HEK293 (cell line): ENCODE data around the gene SMIM33.
A peak's percentile ranks its signal among the peaks of the same experiment; 100 is the strongest.

Source experiments
- ATF2 ChIP-seq: fragments of 450-650 bp; formaldehyde crosslinking; IDR thresholded peaks from 2 replicates; pipeline ENCODE4 v1.5.1; 2016; ENCODE audit warnings: missing biosample characterization, missing genetic modification characterization, low read depth
- BCL6B ChIP-seq: fragments of 450-650 bp; formaldehyde crosslinking; IDR thresholded peaks from 2 replicates; pipeline ENCODE4 v1.5.1; 2017; ENCODE audit warnings: missing biosample characterization, missing genetic modification characterization
- FEZF1 ChIP-seq: fragments of 450-650 bp; formaldehyde crosslinking; IDR thresholded peaks from 2 replicates; pipeline ENCODE4 v1.5.1; 2016; ENCODE audit warnings: missing biosample characterization, missing genetic modification characterization
- HOXA7 ChIP-seq: sonication (generic); formaldehyde crosslinking; IDR thresholded peaks from 2 replicates; pipeline ENCODE4 v1.8.1; 2022; ENCODE audit warnings: missing genetic modification reagents, borderline replicate concordance
- HOXC10 ChIP-seq: sonication (generic); formaldehyde crosslinking; IDR thresholded peaks from 2 replicates; pipeline ENCODE4 v1.8.1; 2023; ENCODE audit warnings: mild to moderate bottlenecking, missing genetic modification reagents
- IKZF3 ChIP-seq: fragments of 450-650 bp; IDR thresholded peaks from 2 replicates; pipeline ENCODE4 v1.5.0; 2018; ENCODE audit warnings: missing biosample characterization, mild to moderate bottlenecking, missing genetic modification characterization, moderate library complexity
- KLF7 ChIP-seq: fragments of 450-650 bp; formaldehyde crosslinking; IDR thresholded peaks from 2 replicates; pipeline ENCODE4 v1.5.1; 2016; ENCODE audit warnings: missing biosample characterization, missing genetic modification characterization, borderline replicate concordance
- PRDM1 ChIP-seq: fragments of 450-650 bp; formaldehyde crosslinking; IDR thresholded peaks from 2 replicates; pipeline ENCODE4; 2016; ENCODE audit warnings: missing biosample characterization, missing genetic modification characterization
- PRDM6 ChIP-seq: fragments of 450-650 bp; formaldehyde crosslinking; IDR thresholded peaks from 2 replicates; pipeline ENCODE4 v1.5.1; 2017; ENCODE audit warnings: missing biosample characterization, missing genetic modification characterization
- TSHZ1 ChIP-seq: fragments of 450-650 bp; formaldehyde crosslinking; IDR thresholded peaks from 2 replicates; pipeline ENCODE4 v1.5.1; 2016; ENCODE audit warnings: missing biosample characterization, missing genetic modification characterization, borderline replicate concordance
- ZBTB20 ChIP-seq: fragments of 450-650 bp; formaldehyde crosslinking; IDR thresholded peaks from 2 replicates; pipeline ENCODE4 v1.5.1; 2016; ENCODE audit warnings: missing biosample characterization, missing genetic modification characterization
- ZBTB21 ChIP-seq: fragments of 450-650 bp; formaldehyde crosslinking; IDR thresholded peaks from 2 replicates; pipeline ENCODE4 v1.5.1; 2017; ENCODE audit warnings: missing biosample characterization, missing genetic modification characterization
- ZBTB8A ChIP-seq: fragments of 450-650 bp; formaldehyde crosslinking; IDR thresholded peaks from 2 replicates; pipeline ENCODE4 v1.5.1; 2016; ENCODE audit warnings: missing biosample characterization, missing genetic modification characterization
- ZNF2 ChIP-seq: fragments of 450-650 bp; formaldehyde crosslinking; IDR thresholded peaks from 2 replicates; pipeline ENCODE4 v1.5.1; 2016; ENCODE audit warnings: missing biosample characterization, missing genetic modification characterization
- ZNF248 ChIP-seq: fragments of 450-650 bp; formaldehyde crosslinking; IDR thresholded peaks from 2 replicates; pipeline ENCODE4 v1.5.1; 2017; ENCODE audit warnings: missing biosample characterization, missing genetic modification characterization
- ZNF311 ChIP-seq: fragments of 450-650 bp; formaldehyde crosslinking; IDR thresholded peaks from 2 replicates; pipeline ENCODE4 v1.5.1; 2017; ENCODE audit warnings: missing biosample characterization, missing genetic modification characterization, borderline replicate concordance
- ZNF341 ChIP-seq: fragments of 450-650 bp; formaldehyde crosslinking; IDR thresholded peaks from 2 replicates; pipeline ENCODE4; 2016; ENCODE audit warnings: low read depth, missing biosample characterization, missing genetic modification characterization
- ZNF354C ChIP-seq: fragments of 450-650 bp; formaldehyde crosslinking; IDR thresholded peaks from 2 replicates; pipeline ENCODE4 v1.5.1; 2016; ENCODE audit warnings: missing biosample characterization, missing genetic modification characterization, low read depth, borderline replicate concordance
- ZNF391 ChIP-seq: fragments of 450-650 bp; formaldehyde crosslinking; IDR thresholded peaks from 2 replicates; pipeline ENCODE4 v1.5.1; 2016; ENCODE audit warnings: low read depth, missing biosample characterization, missing genetic modification characterization, borderline replicate concordance
- ZNF416 ChIP-seq: fragments of 450-650 bp; formaldehyde crosslinking; IDR thresholded peaks from 2 replicates; pipeline ENCODE4 v1.5.1; 2016; ENCODE audit warnings: missing biosample characterization, missing genetic modification characterization
- ZNF510 ChIP-seq: fragments of 450-650 bp; formaldehyde crosslinking; IDR thresholded peaks from 2 replicates; pipeline ENCODE4 v1.5.1; 2018; ENCODE audit warnings: mild to moderate bottlenecking, missing genetic modification characterization, missing biosample characterization; ENCODE audit not compliant: insufficient replicate concordance
- ZNF561 ChIP-seq: fragments of 450-650 bp; IDR thresholded peaks from 2 replicates; pipeline ENCODE4 v1.5.1; 2018; ENCODE audit warnings: missing biosample characterization, missing genetic modification characterization, borderline replicate concordance
- ZNF654 ChIP-seq: fragments of 450-650 bp; formaldehyde crosslinking; IDR thresholded peaks from 2 replicates; pipeline ENCODE4 v1.5.1; 2016; ENCODE audit warnings: low read depth, missing biosample characterization, missing genetic modification characterization
- ZNF707 ChIP-seq: fragments of 450-650 bp; formaldehyde crosslinking; IDR thresholded peaks from 2 replicates; pipeline ENCODE4 v1.5.1; 2016; ENCODE audit warnings: missing biosample characterization, missing genetic modification characterization
- ZNF776 ChIP-seq: fragments of 450-650 bp; formaldehyde crosslinking; IDR thresholded peaks from 2 replicates; pipeline ENCODE4 v1.5.0; 2017; ENCODE audit warnings: missing biosample characterization, missing genetic modification characterization, borderline replicate concordance
- ZNF830 ChIP-seq: fragments of 450-650 bp; IDR thresholded peaks from 2 replicates; pipeline ENCODE4 v1.5.0; 2018; ENCODE audit warnings: missing biosample characterization, missing genetic modification characterization, low read depth, mild to moderate bottlenecking, moderate library complexity
- TF ChIP-seq, protein P1 (sequence below): fragments of 450-650 bp; formaldehyde crosslinking; IDR thresholded peaks from 2 replicates; pipeline ENCODE4 v1.5.1; 2016; ENCODE audit warnings: missing biosample characterization, missing genetic modification characterization
- TF ChIP-seq, protein P2 (sequence below): IDR thresholded peaks from 2 replicates; pipeline ENCODE4 v1.6.1; 2011; ENCODE audit warnings: mild to moderate bottlenecking, low read depth, low read length, borderline replicate concordance

The SMIM33 gene

DNA sequence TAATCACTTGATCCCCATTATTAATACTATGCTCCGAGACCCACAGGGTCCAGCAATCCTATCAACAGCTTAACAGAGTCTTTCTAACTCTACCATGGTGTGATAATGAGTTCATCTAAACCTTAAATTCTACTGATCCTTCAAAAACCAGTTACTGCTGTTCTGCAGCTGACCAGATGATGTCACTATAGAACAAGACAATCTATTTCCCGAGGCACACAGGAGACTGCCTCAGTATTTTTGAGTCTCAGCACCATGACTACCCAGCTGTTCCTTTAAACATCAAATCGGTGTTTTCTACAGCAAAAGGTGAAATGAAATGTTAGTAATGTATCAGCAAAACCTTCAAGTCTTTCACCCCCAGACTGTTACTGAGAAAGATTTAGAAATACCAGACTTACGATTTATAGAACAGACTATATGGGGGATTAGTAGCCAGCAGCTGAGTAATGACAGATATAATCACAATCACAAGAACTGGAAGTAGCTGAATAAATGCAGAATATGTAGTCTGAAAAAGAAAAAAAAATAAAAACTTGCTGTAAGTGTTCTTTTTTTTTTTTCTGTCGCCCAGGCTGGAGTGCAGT lies 48.4 kb upstream of the SMIM33 start (continued):
- TF ChIP-seq ATF2: peak; percentile 97
- no peak for TF ChIP-seq HOXC10 (CRISPR knock-in tag)
- TF ChIP-seq, protein P1, sequence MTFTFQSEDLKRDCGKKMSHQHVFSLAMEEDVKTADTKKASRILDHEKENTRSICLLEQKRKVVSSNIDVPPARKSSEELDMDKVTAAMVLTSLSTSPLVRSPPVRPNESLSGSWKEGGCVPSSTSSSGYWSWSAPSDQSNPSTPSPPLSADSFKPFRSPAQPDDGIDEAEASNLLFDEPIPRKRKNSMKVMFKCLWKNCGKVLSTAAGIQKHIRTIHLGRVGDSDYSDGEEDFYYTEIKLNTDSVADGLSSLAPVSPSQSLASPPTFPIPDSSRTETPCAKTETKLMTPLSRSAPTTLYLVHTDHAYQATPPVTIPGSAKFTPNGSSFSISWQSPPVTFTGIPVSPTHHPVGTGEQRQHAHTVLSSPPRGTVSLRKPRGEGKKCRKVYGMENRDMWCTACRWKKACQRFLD (tag by site-specific recombination): no peak
- TF ChIP-seq ZNF707 (tag by site-specific recombination): no peak
- TF ChIP-seq ZNF248 (tag by site-specific recombination): no peak
- no peak for TF ChIP-seq ZNF510 (tag by site-specific recombination)
- no peak for TF ChIP-seq HOXA7 (CRISPR knock-in tag)
- no peak for TF ChIP-seq KLF7 (tag by site-specific recombination)
- TF ChIP-seq PRDM1 (tag by site-specific recombination): no peak
- TF ChIP-seq FEZF1 (tag by site-specific recombination): no peak
- TF ChIP-seq ZNF2 (tag by site-specific recombination): peak; percentile 47; the same call in 1 of the 2 replicates
- no peak for TF ChIP-seq ZBTB8A (tag by site-specific recombination)
- no peak for TF ChIP-seq ZBTB21 (tag by site-specific recombination)
- no peak for TF ChIP-seq ZNF830 (tag by site-specific recombination)
- TF ChIP-seq ZNF561 (tag by site-specific recombination): no peak
- no peak for TF ChIP-seq IKZF3 (tag by site-specific recombination)
- TF ChIP-seq ZNF341 (tag by site-specific recombination): no peak
- TF ChIP-seq TSHZ1: no peak
- TF ChIP-seq ZNF776 (tag by site-specific recombination): no peak
- no peak for TF ChIP-seq PRDM6 (tag by site-specific recombination)
- TF ChIP-seq ZNF654 (tag by site-specific recombination): peak; percentile 96
- TF ChIP-seq, protein P2, sequence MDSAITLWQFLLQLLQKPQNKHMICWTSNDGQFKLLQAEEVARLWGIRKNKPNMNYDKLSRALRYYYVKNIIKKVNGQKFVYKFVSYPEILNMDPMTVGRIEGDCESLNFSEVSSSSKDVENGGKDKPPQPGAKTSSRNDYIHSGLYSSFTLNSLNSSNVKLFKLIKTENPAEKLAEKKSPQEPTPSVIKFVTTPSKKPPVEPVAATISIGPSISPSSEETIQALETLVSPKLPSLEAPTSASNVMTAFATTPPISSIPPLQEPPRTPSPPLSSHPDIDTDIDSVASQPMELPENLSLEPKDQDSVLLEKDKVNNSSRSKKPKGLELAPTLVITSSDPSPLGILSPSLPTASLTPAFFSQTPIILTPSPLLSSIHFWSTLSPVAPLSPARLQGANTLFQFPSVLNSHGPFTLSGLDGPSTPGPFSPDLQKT: no peak
- no peak for TF ChIP-seq ZNF416 (tag by site-specific recombination)
- no peak for TF ChIP-seq ZBTB20 (tag by site-specific recombination)
- no peak for TF ChIP-seq ZNF354C (tag by site-specific recombination)
- no peak for TF ChIP-seq ZNF391 (tag by site-specific recombination)
- no peak for TF ChIP-seq BCL6B (tag by site-specific recombination)
- no peak for TF ChIP-seq ZNF311 (tag by site-specific recombination)
